Measurements from ENCODE around the gene CNPY1. TPM values are rescaled to one million over a fixed set of nuclear protein-coding genes. Genes with fewer than 3 reads are reported as not detected.

The CNPY1 gene
- polyA plus RNA-seq, 1 of the 3 experiments (the other 2 are of a cell fraction) = not detected

GRCh38 chr7:155526225-155526624 is 20.1 kb downstream of the CNPY1 start (continued):
- TF ChIP-seq CTCF (IDR thresholded peaks at IDR 0.05) = no peak
- no peak for TF ChIP-seq FOXJ3 (CRISPR knock-in tag; IDR thresholded peaks at IDR 0.05)
- no peak for TF ChIP-seq IRF3 (IDR thresholded peaks at IDR 0.05; ENCODE audit: low read depth, low read length)
- no peak for TF ChIP-seq RFX5 (IDR thresholded peaks at IDR 0.05; ENCODE audit: low read length)
- no peak for TF ChIP-seq ZBTB33 (IDR thresholded peaks at IDR 0.05; ENCODE audit: borderline replicate concordance, low read depth)
- no peak for TF ChIP-seq GATA2 (CRISPR knock-in tag; IDR thresholded peaks at IDR 0.05)
- TF ChIP-seq SIN3A (IDR thresholded peaks at IDR 0.05; ENCODE audit: borderline replicate concordance, low read depth, low read length) = no peak

GRCh38 chr7:155524018-155524556 is 22.3 kb downstream of the CNPY1 start:
- Histone ChIP-seq H4K20me1 (ENCODE audit: insufficient read depth) (no peaks in the 10 kb centered on the region), H3K36me3 (replicated peaks in 1 of 2; ENCODE audit: control insufficient read depth in 1 of 2, insufficient read depth in 2 of 2, low read length in 1 of 2) (no peaks in the 10 kb centered on the region), H3K9ac (no peak overlapping the region), H3F3A (replicated peaks; ENCODE audit: insufficient read depth) (no peaks in the 10 kb centered on the region), H3K9me3 (no peaks in the 10 kb centered on the region), H3K4me1 (ENCODE audit: control insufficient read depth in 1 of 2, insufficient read depth in 2 of 2, low read depth in 1 of 2, low read length in 1 of 2) (no peaks in the 10 kb centered on the region), H3K27me3 (ENCODE audit: insufficient read depth) (peaks cover 78% of the 10 kb centered on the region), H3K4me3 (ENCODE audit: low read depth in 2 of 2, low read length in 1 of 2) (no peak overlapping the region), H3K9me2 (no peaks in the 10 kb centered on the region), H2AFZ (ENCODE audit: low read depth) (no peak overlapping the region), H3K4me2 (no peak overlapping the region), H3K79me2 (ENCODE audit: insufficient read depth) (no peaks in the 10 kb centered on the region), H3K27ac (ENCODE audit: low read depth in 2 of 2, low read length in 1 of 2) (no peak overlapping the region)
- TF ChIP-seq RAD21 (IDR thresholded peaks at IDR 0.05; ENCODE audit: low read length) = no peak
- no peak for TF ChIP-seq FOSL2 (IDR thresholded peaks at IDR 0.05; ENCODE audit: borderline replicate concordance, low read depth)
- ChIA-PET CTCF (interaction anchor here (0.7 to 2.5 kb wide), 7 partner anchors 9 to 144 kb away, joined by 3 to 12 read pairs (median 4); partner anchors contain the start of gene CNPY1), POLR2A (no interaction called here)
- DNase-seq = no peak
- 36% methylated on average over 11 of the region's 11 CpGs for WGBS (ENCODE audit: low lambda C conversion rate)

Measured in SK-N-SH (cell line).